Measurements from ENCODE around the gene NMD3.

DNA sequence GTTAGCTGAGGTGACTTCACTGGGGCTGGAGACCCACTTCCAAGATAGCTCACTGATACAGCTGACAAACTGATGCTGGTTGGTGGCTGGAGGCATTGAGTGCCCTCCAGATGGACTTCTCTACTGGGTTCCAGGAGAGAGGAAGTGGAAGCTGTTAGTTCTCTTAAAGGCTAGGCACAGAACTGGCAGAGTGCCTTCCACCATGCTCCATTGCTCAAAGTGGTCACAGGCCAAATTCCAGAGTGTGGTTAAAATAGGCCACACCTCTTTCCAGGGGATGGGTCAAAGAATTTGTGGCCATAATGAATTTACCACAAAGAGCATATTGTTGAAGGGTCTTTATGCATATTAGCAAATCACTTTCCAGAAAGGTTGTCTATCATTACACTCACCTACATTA lies 74.2 kb downstream of the NMD3 start:
- TF ChIP-seq RXRA (CRISPR knock-in tag; IDR thresholded peaks at IDR 0.05) (no peak), ZNF883 (CRISPR knock-in tag; IDR thresholded peaks at IDR 0.05; ENCODE audit: not compliant biosample characterization) (no peak), PHF8 (CRISPR knock-in tag; IDR thresholded peaks at IDR 0.05) (no peak), ARHGAP35 (CRISPR knock-in tag; IDR thresholded peaks at IDR 0.05; ENCODE audit: borderline replicate concordance) (no peak), ZNF563 (CRISPR knock-in tag; IDR thresholded peaks at IDR 0.05) (no peak), SSRP1 (CRISPR knock-in tag; IDR thresholded peaks at IDR 0.05) (no peak), MTF2 (CRISPR knock-in tag; IDR thresholded peaks at IDR 0.05; ENCODE audit: borderline replicate concordance) (no peak), CBX5 (CRISPR knock-in tag; IDR thresholded peaks at IDR 0.05; ENCODE audit: borderline replicate concordance) (no peak), JUND (CRISPR knock-in tag; IDR thresholded peaks at IDR 0.05) (no peak)
- TF ChIP-seq, protein P1, sequence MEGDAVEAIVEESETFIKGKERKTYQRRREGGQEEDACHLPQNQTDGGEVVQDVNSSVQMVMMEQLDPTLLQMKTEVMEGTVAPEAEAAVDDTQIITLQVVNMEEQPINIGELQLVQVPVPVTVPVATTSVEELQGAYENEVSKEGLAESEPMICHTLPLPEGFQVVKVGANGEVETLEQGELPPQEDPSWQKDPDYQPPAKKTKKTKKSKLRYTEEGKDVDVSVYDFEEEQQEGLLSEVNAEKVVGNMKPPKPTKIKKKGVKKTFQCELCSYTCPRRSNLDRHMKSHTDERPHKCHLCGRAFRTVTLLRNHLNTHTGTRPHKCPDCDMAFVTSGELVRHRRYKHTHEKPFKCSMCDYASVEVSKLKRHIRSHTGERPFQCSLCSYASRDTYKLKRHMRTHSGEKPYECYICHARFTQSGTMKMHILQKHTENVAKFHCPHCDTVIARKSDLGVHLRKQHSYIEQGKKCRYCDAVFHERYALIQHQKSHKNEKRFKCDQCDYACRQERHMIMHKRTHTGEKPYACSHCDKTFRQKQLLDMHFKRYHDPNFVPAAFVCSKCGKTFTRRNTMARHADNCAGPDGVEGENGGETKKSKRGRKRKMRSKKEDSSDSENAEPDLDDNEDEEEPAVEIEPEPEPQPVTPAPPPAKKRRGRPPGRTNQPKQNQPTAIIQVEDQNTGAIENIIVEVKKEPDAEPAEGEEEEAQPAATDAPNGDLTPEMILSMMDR (CRISPR knock-in tag; IDR thresholded peaks at IDR 0.05) = no peak
- TF ChIP-seq, protein P2, sequence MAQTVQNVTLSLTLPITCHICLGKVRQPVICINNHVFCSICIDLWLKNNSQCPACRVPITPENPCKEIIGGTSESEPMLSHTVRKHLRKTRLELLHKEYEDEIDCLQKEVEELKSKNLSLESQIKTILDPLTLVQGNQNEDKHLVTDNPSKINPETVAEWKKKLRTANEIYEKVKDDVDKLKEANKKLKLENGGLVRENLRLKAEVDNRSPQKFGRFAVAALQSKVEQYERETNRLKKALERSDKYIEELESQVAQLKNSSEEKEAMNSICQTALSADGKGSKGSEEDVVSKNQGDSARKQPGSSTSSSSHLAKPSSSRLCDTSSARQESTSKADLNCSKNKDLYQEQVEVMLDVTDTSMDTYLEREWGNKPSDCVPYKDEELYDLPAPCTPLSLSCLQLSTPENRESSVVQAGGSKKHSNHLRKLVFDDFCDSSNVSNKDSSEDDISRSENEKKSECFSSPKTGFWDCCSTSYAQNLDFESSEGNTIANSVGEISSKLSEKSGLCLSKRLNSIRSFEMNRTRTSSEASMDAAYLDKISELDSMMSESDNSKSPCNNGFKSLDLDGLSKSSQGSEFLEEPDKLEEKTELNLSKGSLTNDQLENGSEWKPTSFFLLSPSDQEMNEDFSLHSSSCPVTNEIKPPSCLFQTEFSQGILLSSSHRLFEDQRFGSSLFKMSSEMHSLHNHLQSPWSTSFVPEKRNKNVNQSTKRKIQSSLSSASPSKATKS (CRISPR knock-in tag; IDR thresholded peaks at IDR 0.05) = no peak
- TF ChIP-seq, protein P3, sequence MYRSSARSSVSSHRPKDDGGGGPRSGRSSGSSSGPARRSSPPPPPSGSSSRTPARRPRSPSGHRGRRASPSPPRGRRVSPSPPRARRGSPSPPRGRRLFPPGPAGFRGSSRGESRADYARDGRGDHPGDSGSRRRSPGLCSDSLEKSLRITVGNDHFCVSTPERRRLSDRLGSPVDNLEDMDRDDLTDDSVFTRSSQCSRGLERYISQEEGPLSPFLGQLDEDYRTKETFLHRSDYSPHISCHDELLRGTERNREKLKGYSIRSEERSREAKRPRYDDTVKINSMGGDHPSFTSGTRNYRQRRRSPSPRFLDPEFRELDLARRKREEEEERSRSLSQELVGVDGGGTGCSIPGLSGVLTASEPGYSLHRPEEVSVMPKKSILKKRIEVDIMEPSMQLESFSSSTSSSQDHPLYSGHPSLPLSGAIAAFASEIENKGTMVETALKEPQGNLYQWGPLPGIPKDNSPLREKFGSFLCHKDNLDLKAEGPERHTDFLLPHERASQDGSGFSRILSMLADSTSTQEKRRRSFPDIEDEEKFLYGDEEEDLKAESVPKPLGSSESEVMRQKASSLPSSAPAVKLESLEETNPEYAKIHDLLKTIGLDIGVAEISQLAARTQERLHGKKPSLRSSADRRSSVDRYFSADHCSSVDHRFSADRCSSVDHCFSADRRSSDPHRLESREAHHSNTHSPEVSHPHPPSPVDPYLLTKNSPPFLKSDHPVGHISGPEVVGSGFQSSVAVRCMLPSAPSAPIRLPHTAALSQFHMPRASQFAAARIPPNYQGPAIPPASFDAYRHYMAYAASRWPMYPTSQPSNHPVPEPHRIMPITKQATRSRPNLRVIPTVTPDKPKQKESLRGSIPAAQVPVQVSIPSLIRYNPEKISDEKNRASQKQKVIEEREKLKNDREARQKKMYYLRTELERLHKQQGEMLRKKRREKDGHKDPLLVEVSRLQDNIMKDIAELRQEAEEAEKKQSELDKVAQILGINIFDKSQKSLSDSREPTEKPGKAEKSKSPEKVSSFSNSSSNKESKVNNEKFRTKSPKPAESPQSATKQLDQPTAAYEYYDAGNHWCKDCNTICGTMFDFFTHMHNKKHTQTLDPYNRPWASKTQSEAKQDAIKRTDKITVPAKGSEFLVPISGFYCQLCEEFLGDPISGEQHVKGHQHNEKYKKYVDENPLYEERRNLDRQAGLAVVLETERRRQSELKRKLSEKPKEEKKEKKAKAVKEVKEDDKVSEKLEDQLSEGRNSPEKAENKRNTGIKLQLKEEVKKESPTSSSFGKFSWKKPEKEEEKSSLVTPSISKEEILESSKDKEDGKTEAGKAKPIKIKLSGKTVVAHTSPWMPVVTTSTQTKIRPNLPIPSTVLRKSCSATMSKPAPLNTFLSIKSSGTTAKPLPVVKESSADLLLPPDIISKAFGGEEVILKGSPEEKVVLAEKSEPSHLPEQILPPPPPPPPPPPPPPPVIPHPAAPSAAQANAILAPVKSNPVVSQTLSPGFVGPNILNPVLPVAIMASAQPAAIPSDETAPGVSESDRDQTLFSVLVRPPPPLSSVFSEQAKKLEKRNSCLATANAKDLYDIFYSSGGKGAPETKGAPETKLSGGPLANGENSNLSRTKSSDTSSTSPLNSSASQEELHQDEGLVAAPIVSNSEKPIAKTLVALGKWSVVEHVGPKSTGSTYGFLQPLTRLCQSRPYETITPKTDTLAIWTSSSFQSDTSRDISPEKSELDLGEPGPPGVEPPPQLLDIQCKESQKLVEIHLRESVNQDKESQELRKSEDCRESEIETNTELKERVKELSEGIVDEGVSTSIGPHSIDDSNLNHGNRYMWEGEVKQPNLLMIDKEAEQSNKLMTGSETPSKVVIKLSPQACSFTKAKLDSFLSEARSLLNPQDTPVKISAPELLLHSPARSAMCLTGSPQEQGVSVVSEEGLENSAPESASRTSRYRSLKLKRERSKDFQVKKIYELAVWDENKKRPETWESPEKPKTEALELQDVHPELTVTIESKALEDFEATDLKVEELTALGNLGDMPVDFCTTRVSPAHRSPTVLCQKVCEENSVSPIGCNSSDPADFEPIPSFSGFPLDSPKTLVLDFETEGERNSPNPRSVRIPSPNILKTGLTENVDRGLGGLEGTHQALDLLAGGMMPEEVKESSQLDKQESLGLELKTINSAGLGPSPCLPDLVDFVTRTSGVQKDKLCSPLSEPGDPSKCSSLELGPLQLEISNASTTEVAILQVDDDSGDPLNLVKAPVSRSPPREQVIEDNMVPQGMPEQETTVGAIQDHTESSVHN (CRISPR knock-in tag; IDR thresholded peaks at IDR 0.05) = no peak
